B cell (primary cell): Measurements from ENCODE around the gene UBA3. TPM values are rescaled to one million over a fixed set of nuclear protein-coding genes. Genes with fewer than 3 reads are reported as not detected.

Experiments used
- ATAC-seq: fragments of 200-7000 bp; cut with Tn5 transposase; one replicate; pipeline ENCODE4 v1.10.0; 2021; ENCODE audit warnings: low read depth, mild to moderate bottlenecking, moderate number of reproducible peaks, moderate library complexity
- CTCF ChIA-PET: fragments of 350-600 bp; sonication (Branson Sonifier 250); formaldehyde crosslinking; loops from one replicate; lab custom pipeline; 2021; ENCODE audit warnings: antibody characterized with exemption, inconsistent platforms; lab: Charles Lee
- POLR2A ChIA-PET: fragments of 350-600 bp; sonication (Branson Sonifier 250); formaldehyde crosslinking; loops from one replicate; lab custom pipeline; 2021; ENCODE audit warnings: antibody characterized with exemption; lab: Charles Lee
- DNase-seq: peaks from one replicate; pipeline ENCODE4 v3.0.0; 2013
- H2AFZ ChIP-seq: 2 replicates; pipeline ENCODE4 v1.6.1; 2012; ENCODE audit warnings: mild to moderate bottlenecking, low read depth, low read length; ENCODE audit not compliant: insufficient read depth, poor library complexity, severe bottlenecking
- H3K27ac ChIP-seq, 2 donors: 1 replicate in 1 of 2; 2 replicates in 1 of 2; pipeline ENCODE4 v1.5.1; 2012 to 2013; ENCODE audit warnings: low read length in 2 of 2, mild to moderate bottlenecking in 2 of 2, moderate library complexity in 1 of 2
- H3K27me3 ChIP-seq, 4 experiments: fragments of 200-600 bp in 1 of 4; sonication (generic) in 1 of 4; replicated peaks in 1 of 4; 1 replicate in 2 of 4; 2 replicates in 2 of 4; pipeline versions ENCODE4 v1.6.1 to v1.7.0; 2013 to 2016; ENCODE audit warnings: low read length in 3 of 4, mild to moderate bottlenecking in 2 of 4, mixed read lengths in 1 of 4, moderate library complexity in 1 of 4; ENCODE audit not compliant: insufficient read depth in 4 of 4, control insufficient read depth in 3 of 4; ENCODE audit errors: control extremely low read depth in 1 of 4
- H3K36me3 ChIP-seq, 2 experiments: replicated peaks in 1 of 2; 1 replicate in 1 of 2; 2 replicates in 1 of 2; pipeline versions ENCODE4 v1.6.1 to v1.7.1; 2013; ENCODE audit warnings: low read length in 1 of 2; ENCODE audit not compliant: insufficient read depth in 2 of 2, control insufficient read depth in 1 of 2; ENCODE audit errors: control extremely low read depth in 1 of 2, extremely low read depth in 1 of 2
- H3K4me1 ChIP-seq, 2 donors: fragments of 200-600 bp in 1 of 2; sonication (generic) in 1 of 2; 1 replicate in 1 of 2; 2 replicates in 1 of 2; pipeline versions ENCODE4 v1.5.1 to v1.6.1; 2013 to 2017; ENCODE audit warnings: low read length in 2 of 2; ENCODE audit not compliant: control insufficient read depth in 2 of 2, insufficient read depth in 2 of 2
- H3K4me2 ChIP-seq: replicated peaks from 2 replicates; pipeline ENCODE3; 2012; ENCODE audit warnings: mild to moderate bottlenecking, low read depth, low read length; ENCODE audit not compliant: poor library complexity, severe bottlenecking
- H3K4me3 ChIP-seq, 5 experiments: fragments of 200-600 bp in 1 of 5; sonication (generic) in 1 of 5; 1 replicate in 3 of 5; 2 replicates in 2 of 5; pipeline versions ENCODE4 v1.5.1 to v1.7.0; 2011 to 2016; ENCODE audit warnings: low read length in 4 of 5, mild to moderate bottlenecking in 4 of 5, low read depth in 2 of 5, control low read depth in 1 of 5, moderate library complexity in 1 of 5; ENCODE audit not compliant: insufficient read depth in 1 of 5; ENCODE audit errors: control extremely low read depth in 1 of 5, extremely low read depth in 1 of 5
- H3K79me2 ChIP-seq: fragments of 200-600 bp; sonication (generic); one replicate; pipeline ENCODE4 v1.6.0; 2016; ENCODE audit warnings: low read length; ENCODE audit not compliant: control insufficient read depth, insufficient read depth
- H3K9ac ChIP-seq: fragments of 200-600 bp; sonication (generic); 2 replicates; pipeline ENCODE4 v1.6.1; 2017; ENCODE audit warnings: mild to moderate bottlenecking, low read length, moderate library complexity
- H3K9me3 ChIP-seq, 3 donors: one replicate each; pipeline versions ENCODE4 v1.6.1 to v1.7.1; 2013; ENCODE audit warnings: low read length in 2 of 3; ENCODE audit not compliant: control insufficient read depth in 2 of 3, insufficient read depth in 1 of 3; ENCODE audit errors: control extremely low read depth in 1 of 3
- H4K20me1 ChIP-seq: 2 replicates; pipeline ENCODE4 v1.6.0; 2012; ENCODE audit warnings: mild to moderate bottlenecking, low read length; ENCODE audit not compliant: insufficient read depth, control insufficient read depth, poor library complexity, severe bottlenecking
- H3K27ac Mint-ChIP-seq: one replicate; pipeline ENCODE4 v1.8.0; 2021; ENCODE audit warnings: mixed read lengths
- H3K27me3 Mint-ChIP-seq: one replicate; pipeline ENCODE4 v1.8.0; 2021; ENCODE audit warnings: mixed read lengths
- H3K4me1 Mint-ChIP-seq: one replicate; pipeline ENCODE4 v1.8.0; 2021; ENCODE audit warnings: mixed read lengths
- H3K4me3 Mint-ChIP-seq: one replicate; pipeline ENCODE4 v1.8.0; 2021; ENCODE audit warnings: mixed read lengths
- H3K9me3 Mint-ChIP-seq: one replicate; pipeline ENCODE4 v1.8.0; 2022; ENCODE audit warnings: mixed read lengths; ENCODE audit not compliant: insufficient read depth
- EZH2 ChIP-seq: IDR thresholded peaks from 2 replicates; pipeline ENCODE4 v1.6.1; 2012; ENCODE audit warnings: borderline replicate concordance, low read depth, mild to moderate bottlenecking, moderate library complexity, low read length; ENCODE audit not compliant: insufficient read depth, poor library complexity, severe bottlenecking
- WGBS: methylation state at CpG from one replicate; pipeline ENCODE4 v1.1.5; 2013; ENCODE audit warnings: missing lambda C conversion rate; ENCODE audit not compliant: insufficient coverage; 5-methylcytosine and 5-hydroxymethylcytosine counted together
- intact Hi-C: fragments of 100-400 bp; cut with micrococcal nuclease; formaldehyde crosslinking; loops from one replicate; pipeline ENCODE4 v1.10.0; 2022
- polyA plus RNA-seq: library from polyadenylated mRNA; depleted of rRNA; stranded (reverse); fragments of >200 nt; gene quantifications from 2 replicates; pipeline ENCODE4 v1.2.3, GENCODE V29; 2012
- total RNA-seq, 2 donors: library from RNA; stranded (reverse); fragments of 120-200 nt in 1 of 2; gene quantifications; 1 replicate in 1 of 2; 2 replicates in 1 of 2; pipeline versions ENCODE4 v1.2.3 to v1.2.4, GENCODE V29; 2013 to 2022
- TF ChIP-seq, protein P1 (sequence below): fragments of 200-600 bp; IDR thresholded peaks from one replicate; pipeline ENCODE4 v1.8.0; 2022; ENCODE audit warnings: antibody characterized with exemption, mild to moderate bottlenecking

UBA3 gene
- total and polyA plus RNA-seq, 2 donors (not counting 1 experiment from before 2014, with no cell fraction given) = 42.2 to 99.8 TPM

DNA sequence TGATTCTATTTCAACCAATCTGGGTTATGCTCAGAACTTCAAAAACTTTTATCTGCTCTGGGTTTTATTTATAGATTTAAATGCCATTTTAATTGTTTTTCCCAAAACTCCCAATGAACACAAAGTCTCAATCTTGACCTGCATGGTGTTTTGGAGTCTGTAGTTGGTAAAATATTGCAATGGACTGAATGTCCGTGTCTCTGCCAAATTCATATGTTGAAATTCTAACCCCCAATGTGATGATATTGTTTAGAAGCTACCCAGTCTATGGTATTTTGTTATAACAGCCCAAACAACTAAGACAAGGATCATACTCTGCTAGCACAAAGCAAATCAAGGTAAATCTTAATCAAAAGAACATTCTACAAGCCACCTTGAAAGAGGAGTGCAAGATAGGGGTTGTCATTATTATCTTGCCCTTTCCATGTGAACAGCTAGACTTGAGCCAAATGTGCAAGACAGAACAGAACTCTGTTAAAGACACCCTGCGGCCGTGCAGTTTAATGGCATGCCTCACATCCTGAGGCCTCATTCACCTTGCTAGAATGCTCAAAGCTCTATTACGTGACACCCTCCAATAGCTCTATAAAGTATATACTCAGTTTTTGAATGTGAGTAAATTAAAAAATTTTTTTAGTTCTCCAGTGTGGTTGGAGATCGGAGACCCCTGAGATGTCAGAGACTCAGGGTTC, 74.2 kb downstream of the UBA3 start:
- H3K4me2 ChIP-seq = no peak overlapping the region
- no peak for ATAC-seq
- intact Hi-C loops = no loop called here
- H3K79me2 ChIP-seq = no peaks in the 10 kb centered on the region
- ChIA-PET CTCF (no interaction called here), POLR2A (no interaction called here)
- no peak for DNase-seq
- H3K9me3 ChIP-seq = no peaks in the 10 kb centered on the region
- no peak overlapping the region for H3K4me3 Mint-ChIP-seq
- no peaks in the 10 kb centered on the region for H3K27me3 Mint-ChIP-seq
- no peaks in the 10 kb centered on the region for H3K4me1 Mint-ChIP-seq
- H3K27ac ChIP-seq = no peak overlapping the region
- no peaks in the 10 kb centered on the region for H3K9me3 Mint-ChIP-seq
- H2AFZ ChIP-seq = no peak overlapping the region
- no peak overlapping the region for H3K4me3 ChIP-seq
- TF ChIP-seq, protein P1, sequence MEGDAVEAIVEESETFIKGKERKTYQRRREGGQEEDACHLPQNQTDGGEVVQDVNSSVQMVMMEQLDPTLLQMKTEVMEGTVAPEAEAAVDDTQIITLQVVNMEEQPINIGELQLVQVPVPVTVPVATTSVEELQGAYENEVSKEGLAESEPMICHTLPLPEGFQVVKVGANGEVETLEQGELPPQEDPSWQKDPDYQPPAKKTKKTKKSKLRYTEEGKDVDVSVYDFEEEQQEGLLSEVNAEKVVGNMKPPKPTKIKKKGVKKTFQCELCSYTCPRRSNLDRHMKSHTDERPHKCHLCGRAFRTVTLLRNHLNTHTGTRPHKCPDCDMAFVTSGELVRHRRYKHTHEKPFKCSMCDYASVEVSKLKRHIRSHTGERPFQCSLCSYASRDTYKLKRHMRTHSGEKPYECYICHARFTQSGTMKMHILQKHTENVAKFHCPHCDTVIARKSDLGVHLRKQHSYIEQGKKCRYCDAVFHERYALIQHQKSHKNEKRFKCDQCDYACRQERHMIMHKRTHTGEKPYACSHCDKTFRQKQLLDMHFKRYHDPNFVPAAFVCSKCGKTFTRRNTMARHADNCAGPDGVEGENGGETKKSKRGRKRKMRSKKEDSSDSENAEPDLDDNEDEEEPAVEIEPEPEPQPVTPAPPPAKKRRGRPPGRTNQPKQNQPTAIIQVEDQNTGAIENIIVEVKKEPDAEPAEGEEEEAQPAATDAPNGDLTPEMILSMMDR = no peak
- no CpG with 5 or more reads among the region's 5 CpGs for WGBS
- peaks cover 0 to 4% of the 10 kb centered on the region in 2 experiments for H3K36me3 ChIP-seq
- no peaks in the 10 kb centered on the region for H4K20me1 ChIP-seq
- H3K4me1 ChIP-seq = no peaks in the 10 kb centered on the region
- no peaks in the 10 kb centered on the region for H3K27me3 ChIP-seq
- H3K9ac ChIP-seq = no peak overlapping the region
- no peak overlapping the region for H3K27ac Mint-ChIP-seq

DNA sequence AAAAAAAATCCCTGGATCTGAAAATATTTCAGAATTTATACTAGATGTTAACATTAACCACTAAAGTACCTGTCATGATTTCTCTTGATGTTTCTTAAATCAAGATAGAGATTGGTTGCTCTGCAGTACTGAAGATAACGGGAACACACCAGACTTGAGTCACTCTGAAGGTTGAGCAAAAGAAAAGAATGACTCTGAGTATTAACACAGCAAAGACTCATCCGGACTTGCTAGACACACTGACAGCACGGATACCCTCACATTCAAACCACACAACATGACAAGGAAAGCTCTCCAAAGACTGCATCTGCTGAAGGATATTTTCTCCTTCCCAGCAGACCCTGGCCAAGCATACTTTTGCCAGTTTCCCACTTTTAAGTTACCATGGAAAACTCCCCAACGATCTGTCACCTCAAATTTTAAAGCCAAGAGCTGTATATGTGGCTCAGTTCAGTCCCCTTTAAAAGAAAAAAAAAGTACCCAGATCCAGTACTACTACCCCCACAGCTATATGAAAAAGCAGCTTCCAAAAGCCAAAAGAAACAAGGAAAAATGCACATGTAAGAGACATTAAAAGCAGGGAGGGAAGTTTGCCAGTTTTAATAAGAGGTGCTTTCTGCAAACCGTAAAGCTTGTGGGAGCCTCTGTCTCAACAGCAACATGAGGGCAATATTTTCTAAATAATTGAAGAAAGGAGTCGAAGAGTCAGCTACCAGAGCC, 74.9 kb downstream of the UBA3 start:
- H3K4me2 ChIP-seq = no peak overlapping the region
- no peak for ATAC-seq
- H3K27ac Mint-ChIP-seq = no peak overlapping the region

More for the DNA sequence above, 74.9 kb downstream of the UBA3 start:
- WGBS = 100% methylated on average over 4 of the region's 6 CpGs
- no peak overlapping the region for H3K4me3 ChIP-seq
- H3K27me3 Mint-ChIP-seq = no peaks in the 10 kb centered on the region
- H3K4me1 ChIP-seq = no peaks in the 10 kb centered on the region
- intact Hi-C loops = no loop called here
- H3K27ac ChIP-seq = no peak overlapping the region
- CTCF ChIA-PET = no interaction called here
- H3K9me3 ChIP-seq = no peaks in the 10 kb centered on the region
- H3K4me1 Mint-ChIP-seq = no peaks in the 10 kb centered on the region
- TF ChIP-seq EZH2 = no peak
- TF ChIP-seq, protein P1 = no peak
- no peak overlapping the region for H3K9ac ChIP-seq
- no peaks in the 10 kb centered on the region for H3K27me3 ChIP-seq
- H2AFZ ChIP-seq = no peak overlapping the region
- no peak overlapping the region for H3K4me3 Mint-ChIP-seq
- DNase-seq = no peak
- no peaks in the 10 kb centered on the region for H3K79me2 ChIP-seq
- H3K36me3 ChIP-seq = peaks cover 0 to 4% of the 10 kb centered on the region in 2 experiments
- no peaks in the 10 kb centered on the region for H3K9me3 Mint-ChIP-seq
- POLR2A ChIA-PET = no interaction called here
- H4K20me1 ChIP-seq = no peaks in the 10 kb centered on the region
